WTC11 (cell line): ENCODE results near the gene DPP4.

Experiments
- NR3C1 ChIP-seq: sonication (generic); formaldehyde crosslinking; conservative IDR thresholded peaks from 2 replicates; pipeline ENCODE4 v1.8.1; 2023; ENCODE audit warnings: low read depth, mild to moderate bottlenecking, missing genetic modification reagents
- TF ChIP-seq, protein P1 (sequence below): fragments of 200-600 bp; IDR thresholded peaks from 2 replicates; pipeline ENCODE4 v1.8.0; 2022; ENCODE audit warnings: antibody characterized with exemption
- TF ChIP-seq, protein P2 (sequence below): sonication (generic); formaldehyde crosslinking; IDR thresholded peaks from 2 replicates; pipeline ENCODE4 v1.8.1; 2023; ENCODE audit warnings: mild to moderate bottlenecking, missing genetic modification reagents
- TF ChIP-seq, protein P3 (sequence below): sonication (generic); formaldehyde crosslinking; conservative IDR thresholded peaks from 2 replicates; pipeline ENCODE4 v1.8.1; 2022; ENCODE audit warnings: mild to moderate bottlenecking, missing genetic modification reagents

GRCh38 chr2:162106146-162106551 lies 32.1 kb upstream of the DPP4 start:
- no peak for TF ChIP-seq NR3C1
- TF ChIP-seq, protein P1, sequence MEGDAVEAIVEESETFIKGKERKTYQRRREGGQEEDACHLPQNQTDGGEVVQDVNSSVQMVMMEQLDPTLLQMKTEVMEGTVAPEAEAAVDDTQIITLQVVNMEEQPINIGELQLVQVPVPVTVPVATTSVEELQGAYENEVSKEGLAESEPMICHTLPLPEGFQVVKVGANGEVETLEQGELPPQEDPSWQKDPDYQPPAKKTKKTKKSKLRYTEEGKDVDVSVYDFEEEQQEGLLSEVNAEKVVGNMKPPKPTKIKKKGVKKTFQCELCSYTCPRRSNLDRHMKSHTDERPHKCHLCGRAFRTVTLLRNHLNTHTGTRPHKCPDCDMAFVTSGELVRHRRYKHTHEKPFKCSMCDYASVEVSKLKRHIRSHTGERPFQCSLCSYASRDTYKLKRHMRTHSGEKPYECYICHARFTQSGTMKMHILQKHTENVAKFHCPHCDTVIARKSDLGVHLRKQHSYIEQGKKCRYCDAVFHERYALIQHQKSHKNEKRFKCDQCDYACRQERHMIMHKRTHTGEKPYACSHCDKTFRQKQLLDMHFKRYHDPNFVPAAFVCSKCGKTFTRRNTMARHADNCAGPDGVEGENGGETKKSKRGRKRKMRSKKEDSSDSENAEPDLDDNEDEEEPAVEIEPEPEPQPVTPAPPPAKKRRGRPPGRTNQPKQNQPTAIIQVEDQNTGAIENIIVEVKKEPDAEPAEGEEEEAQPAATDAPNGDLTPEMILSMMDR, result no peak
- TF ChIP-seq, protein P2, sequence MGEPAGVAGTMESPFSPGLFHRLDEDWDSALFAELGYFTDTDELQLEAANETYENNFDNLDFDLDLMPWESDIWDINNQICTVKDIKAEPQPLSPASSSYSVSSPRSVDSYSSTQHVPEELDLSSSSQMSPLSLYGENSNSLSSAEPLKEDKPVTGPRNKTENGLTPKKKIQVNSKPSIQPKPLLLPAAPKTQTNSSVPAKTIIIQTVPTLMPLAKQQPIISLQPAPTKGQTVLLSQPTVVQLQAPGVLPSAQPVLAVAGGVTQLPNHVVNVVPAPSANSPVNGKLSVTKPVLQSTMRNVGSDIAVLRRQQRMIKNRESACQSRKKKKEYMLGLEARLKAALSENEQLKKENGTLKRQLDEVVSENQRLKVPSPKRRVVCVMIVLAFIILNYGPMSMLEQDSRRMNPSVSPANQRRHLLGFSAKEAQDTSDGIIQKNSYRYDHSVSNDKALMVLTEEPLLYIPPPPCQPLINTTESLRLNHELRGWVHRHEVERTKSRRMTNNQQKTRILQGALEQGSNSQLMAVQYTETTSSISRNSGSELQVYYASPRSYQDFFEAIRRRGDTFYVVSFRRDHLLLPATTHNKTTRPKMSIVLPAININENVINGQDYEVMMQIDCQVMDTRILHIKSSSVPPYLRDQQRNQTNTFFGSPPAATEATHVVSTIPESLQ (CRISPR knock-in tag), result no peak
- TF ChIP-seq, protein P3, sequence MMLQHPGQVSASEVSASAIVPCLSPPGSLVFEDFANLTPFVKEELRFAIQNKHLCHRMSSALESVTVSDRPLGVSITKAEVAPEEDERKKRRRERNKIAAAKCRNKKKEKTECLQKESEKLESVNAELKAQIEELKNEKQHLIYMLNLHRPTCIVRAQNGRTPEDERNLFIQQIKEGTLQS (CRISPR knock-in tag), result no peak
